HEK293 (cell line): Measurements from ENCODE around the gene CCNG1.

Experiments used
- HOXC10 ChIP-seq: sonication (generic); formaldehyde crosslinking; IDR thresholded peaks from 2 replicates; pipeline ENCODE4 v1.8.1; 2023; ENCODE audit warnings: mild to moderate bottlenecking, missing genetic modification reagents
- YY1 ChIP-seq: fragments of 450-650 bp; formaldehyde crosslinking; IDR thresholded peaks from 2 replicates; pipeline ENCODE4 v1.5.1; 2018; ENCODE audit warnings: missing biosample characterization, missing genetic modification characterization
- ZNF23 ChIP-seq: fragments of 450-650 bp; formaldehyde crosslinking; IDR thresholded peaks from 2 replicates; pipeline ENCODE4 v1.5.1; 2016; ENCODE audit warnings: missing biosample characterization, missing genetic modification characterization, borderline replicate concordance
- TF ChIP-seq, protein P1 (sequence below): fragments of 450-650 bp; formaldehyde crosslinking; IDR thresholded peaks from 2 replicates; pipeline ENCODE4 v1.5.1; 2016; ENCODE audit warnings: missing biosample characterization, missing genetic modification characterization, borderline replicate concordance
- TF ChIP-seq, protein P2 (sequence below): fragments of 450-650 bp; IDR thresholded peaks from 2 replicates; pipeline ENCODE4 v1.5.1; 2018; ENCODE audit warnings: missing biosample characterization, missing genetic modification characterization
- TF ChIP-seq, protein P3 (sequence below): sonication (generic); formaldehyde crosslinking; IDR thresholded peaks from 2 replicates; pipeline ENCODE4 v1.8.1; 2022; ENCODE audit warnings: mild to moderate bottlenecking, moderate library complexity, missing genetic modification reagents

DNA sequence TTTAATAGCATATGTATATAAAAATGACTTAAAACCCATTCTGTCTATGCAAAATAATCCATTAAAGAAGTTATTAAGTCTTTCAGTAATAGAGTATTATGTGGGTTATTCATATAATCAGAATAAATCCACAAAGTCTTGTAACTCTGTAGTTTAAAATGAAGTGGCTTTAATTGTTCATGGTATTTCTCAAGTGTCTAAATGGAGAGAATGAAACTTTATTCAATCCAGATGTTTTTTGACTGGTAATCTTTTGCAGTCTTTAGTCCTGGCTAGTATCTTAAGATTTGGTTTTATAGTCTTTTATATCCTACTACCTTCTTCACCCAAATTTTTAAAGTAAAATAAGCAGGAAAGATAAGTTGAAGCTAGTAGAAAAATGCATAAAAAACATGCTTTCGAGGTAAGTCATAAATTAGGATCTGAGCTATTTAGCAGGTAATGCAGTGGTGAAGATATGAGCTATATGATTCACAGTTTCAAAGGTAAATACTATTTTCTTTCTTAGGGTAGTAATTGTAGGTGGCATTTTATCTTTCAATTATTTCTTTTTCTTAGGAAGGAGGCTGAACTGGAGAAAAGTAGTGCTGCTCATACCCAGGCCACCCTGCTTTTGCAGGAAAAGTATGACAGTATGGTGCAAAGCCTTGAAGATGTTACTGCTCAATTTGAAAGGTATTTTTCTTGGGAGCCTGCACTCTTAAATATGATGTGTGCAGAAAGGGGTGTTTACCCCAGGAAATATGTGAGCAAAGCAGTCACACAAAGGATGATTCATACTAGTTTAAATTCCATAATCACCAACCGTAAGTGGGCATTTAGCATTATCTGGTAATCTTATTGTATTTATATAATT lies 41.0 kb downstream of the CCNG1 start:
- TF ChIP-seq, protein P1, sequence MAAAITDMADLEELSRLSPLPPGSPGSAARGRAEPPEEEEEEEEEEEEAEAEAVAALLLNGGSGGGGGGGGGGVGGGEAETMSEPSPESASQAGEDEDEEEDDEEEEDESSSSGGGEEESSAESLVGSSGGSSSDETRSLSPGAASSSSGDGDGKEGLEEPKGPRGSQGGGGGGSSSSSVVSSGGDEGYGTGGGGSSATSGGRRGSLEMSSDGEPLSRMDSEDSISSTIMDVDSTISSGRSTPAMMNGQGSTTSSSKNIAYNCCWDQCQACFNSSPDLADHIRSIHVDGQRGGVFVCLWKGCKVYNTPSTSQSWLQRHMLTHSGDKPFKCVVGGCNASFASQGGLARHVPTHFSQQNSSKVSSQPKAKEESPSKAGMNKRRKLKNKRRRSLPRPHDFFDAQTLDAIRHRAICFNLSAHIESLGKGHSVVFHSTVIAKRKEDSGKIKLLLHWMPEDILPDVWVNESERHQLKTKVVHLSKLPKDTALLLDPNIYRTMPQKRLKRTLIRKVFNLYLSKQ (tag by site-specific recombination) = no peak
- TF ChIP-seq, protein P2, sequence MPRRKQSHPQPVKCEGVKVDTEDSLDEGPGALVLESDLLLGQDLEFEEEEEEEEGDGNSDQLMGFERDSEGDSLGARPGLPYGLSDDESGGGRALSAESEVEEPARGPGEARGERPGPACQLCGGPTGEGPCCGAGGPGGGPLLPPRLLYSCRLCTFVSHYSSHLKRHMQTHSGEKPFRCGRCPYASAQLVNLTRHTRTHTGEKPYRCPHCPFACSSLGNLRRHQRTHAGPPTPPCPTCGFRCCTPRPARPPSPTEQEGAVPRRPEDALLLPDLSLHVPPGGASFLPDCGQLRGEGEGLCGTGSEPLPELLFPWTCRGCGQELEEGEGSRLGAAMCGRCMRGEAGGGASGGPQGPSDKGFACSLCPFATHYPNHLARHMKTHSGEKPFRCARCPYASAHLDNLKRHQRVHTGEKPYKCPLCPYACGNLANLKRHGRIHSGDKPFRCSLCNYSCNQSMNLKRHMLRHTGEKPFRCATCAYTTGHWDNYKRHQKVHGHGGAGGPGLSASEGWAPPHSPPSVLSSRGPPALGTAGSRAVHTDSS (tag by site-specific recombination) = no peak
- TF ChIP-seq, protein P3, sequence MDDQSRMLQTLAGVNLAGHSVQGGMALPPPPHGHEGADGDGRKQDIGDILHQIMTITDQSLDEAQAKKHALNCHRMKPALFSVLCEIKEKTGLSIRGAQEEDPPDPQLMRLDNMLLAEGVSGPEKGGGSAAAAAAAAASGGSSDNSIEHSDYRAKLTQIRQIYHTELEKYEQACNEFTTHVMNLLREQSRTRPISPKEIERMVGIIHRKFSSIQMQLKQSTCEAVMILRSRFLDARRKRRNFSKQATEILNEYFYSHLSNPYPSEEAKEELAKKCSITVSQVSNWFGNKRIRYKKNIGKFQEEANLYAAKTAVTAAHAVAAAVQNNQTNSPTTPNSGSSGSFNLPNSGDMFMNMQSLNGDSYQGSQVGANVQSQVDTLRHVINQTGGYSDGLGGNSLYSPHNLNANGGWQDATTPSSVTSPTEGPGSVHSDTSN (CRISPR knock-in tag) = no peak
- TF ChIP-seq YY1 (tag by site-specific recombination) = no peak
- TF ChIP-seq HOXC10 (CRISPR knock-in tag) = no peak
- TF ChIP-seq ZNF23 (tag by site-specific recombination) = no peak
